ENCODE results near the gene WNT9A.

DNA sequence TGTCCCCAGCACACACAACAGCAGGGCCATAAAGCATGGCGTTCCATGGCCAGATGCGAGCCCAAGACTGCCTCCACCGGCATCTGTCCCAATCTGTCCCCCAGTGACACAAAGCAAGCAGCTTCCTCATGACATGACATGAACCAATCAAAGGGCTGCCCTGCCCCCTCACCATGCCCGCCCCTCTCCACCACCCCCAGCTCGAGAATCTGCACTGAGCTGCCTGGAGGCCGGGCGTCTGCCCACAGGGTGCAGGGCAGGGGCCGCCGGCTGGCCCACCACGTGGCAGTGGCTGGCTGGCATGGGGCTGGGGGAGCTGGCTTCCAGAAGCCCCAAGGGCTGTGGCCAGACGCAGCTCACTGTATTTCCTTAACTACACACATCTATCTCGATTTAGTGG, 27.8 kb downstream of the WNT9A start:
- TF ChIP-seq EZH2 (IDR thresholded peaks at IDR 0.05) (no peak), POLR2AphosphoS5 (IDR thresholded peaks at IDR 0.05; ENCODE audit: borderline replicate concordance, low read depth, low read length) (no peak)
